LNCaP clone FGC (cell line): Measurements from ENCODE around the gene SACM1L.

Experiments
- DNase-seq: peaks from one replicate; pipeline ENCODE4 v3.0.0-alpha.2; 2011; ENCODE audit warnings: low read depth
- H3K4me3 ChIP-seq: 2 replicates; pipeline ENCODE4 v1.5.1; 2011; ENCODE audit warnings: mild to moderate bottlenecking, low read depth, low read length, control low read depth
- TF ChIP-seq, protein P1 (sequence below): IDR thresholded peaks from 2 replicates; pipeline ENCODE4 v1.5.1; 2012; ENCODE audit warnings: mild to moderate bottlenecking; ENCODE audit not compliant: control insufficient read depth, insufficient read depth; ENCODE audit errors: extremely low read depth

The SACM1L gene

DNA sequence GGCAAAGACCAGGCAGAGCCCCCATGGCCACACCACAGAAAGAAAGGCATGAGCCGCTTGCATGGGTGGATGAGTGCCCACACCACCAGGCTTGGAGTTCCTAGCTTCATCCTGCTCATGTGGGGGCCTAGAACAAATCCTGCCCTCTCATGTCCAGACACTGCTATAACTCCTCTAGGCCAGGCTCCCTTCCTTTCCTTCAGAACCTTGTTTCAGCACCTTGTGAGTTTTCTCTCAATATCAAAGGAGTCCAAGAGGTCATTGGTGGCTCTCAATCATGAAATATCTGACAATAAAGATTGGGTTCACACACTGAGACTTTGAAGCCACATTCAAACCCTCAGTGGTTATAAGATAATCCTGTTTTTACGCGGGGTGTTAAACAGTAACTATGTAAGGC lies 94.5 kb downstream of the SACM1L start:
- no peak for DNase-seq
- TF ChIP-seq, protein P1, sequence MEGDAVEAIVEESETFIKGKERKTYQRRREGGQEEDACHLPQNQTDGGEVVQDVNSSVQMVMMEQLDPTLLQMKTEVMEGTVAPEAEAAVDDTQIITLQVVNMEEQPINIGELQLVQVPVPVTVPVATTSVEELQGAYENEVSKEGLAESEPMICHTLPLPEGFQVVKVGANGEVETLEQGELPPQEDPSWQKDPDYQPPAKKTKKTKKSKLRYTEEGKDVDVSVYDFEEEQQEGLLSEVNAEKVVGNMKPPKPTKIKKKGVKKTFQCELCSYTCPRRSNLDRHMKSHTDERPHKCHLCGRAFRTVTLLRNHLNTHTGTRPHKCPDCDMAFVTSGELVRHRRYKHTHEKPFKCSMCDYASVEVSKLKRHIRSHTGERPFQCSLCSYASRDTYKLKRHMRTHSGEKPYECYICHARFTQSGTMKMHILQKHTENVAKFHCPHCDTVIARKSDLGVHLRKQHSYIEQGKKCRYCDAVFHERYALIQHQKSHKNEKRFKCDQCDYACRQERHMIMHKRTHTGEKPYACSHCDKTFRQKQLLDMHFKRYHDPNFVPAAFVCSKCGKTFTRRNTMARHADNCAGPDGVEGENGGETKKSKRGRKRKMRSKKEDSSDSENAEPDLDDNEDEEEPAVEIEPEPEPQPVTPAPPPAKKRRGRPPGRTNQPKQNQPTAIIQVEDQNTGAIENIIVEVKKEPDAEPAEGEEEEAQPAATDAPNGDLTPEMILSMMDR = no peak
- H3K4me3 ChIP-seq = no peak overlapping the region

- DNase-seq = no peak
- TF ChIP-seq, protein P1 = no peak
These were observed 96.5 kb downstream of the SACM1L start for GRCh38 chr3:45785605-45786150.

GRCh38 chr3:45786801-45787495 lies 97.8 kb downstream of the SACM1L start:
- TF ChIP-seq, protein P1 = no peak
- DNase-seq = no peak
- no peak overlapping the region for H3K4me3 ChIP-seq

More at GRCh38 chr3:45785605-45786150, 96.5 kb downstream of the SACM1L start:
- no peak overlapping the region for H3K4me3 ChIP-seq

GRCh38 chr3:45787551-45787950 lies 98.4 kb downstream of the SACM1L start:
- DNase-seq = no peak
- TF ChIP-seq, protein P1 = no peak
- H3K4me3 ChIP-seq = no peak overlapping the region

DNA sequence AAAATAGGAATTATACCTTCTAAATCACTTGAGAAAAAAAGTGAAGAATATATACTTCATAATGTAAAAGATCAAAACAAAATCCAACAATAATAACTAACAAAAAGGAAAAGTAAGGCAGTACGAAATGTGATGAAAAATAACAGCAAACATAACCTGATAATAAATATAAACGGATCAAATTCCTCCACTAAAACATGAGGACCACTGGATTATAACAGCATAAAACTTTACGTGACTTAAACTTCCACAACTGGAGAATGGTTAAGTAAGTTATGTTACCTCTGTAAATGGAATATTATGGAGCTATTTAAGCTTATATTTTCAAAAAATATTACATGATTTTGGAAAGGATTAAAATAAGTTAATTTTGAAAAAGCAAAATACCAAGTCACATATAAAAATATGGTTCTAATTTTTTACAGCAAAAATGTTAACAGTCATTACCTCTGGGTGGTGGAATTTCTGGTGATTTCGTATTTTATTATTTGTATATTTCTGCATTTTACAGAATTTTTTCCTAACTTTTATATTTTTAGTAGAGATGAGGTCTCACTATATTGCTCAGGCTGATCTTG lies 100.1 kb downstream of the SACM1L start:
- no peak for DNase-seq
- TF ChIP-seq, protein P1 = no peak
- no peak overlapping the region for H3K4me3 ChIP-seq

- no peak overlapping the region for H3K4me3 ChIP-seq
- TF ChIP-seq, protein P1 = no peak
- no peak for DNase-seq
These were observed 101.4 kb downstream of the SACM1L start for GRCh38 chr3:45790596-45790995.
